ENCODE measurements around the gene GPI. TPM values are rescaled to one million over a fixed set of nuclear protein-coding genes. Genes with fewer than 3 reads are reported as not detected.
A peak's percentile ranks its signal among the peaks of the same experiment; 100 is the strongest.

The GPI gene
- total RNA-seq, 1 donor from 2014 or later: 124 TPM

- DNase-seq (ENCODE audit: low read depth): no peak
Observed at GRCh38 chr19:34341935-34342680, 22.9 kb upstream of the GPI start.

DNA sequence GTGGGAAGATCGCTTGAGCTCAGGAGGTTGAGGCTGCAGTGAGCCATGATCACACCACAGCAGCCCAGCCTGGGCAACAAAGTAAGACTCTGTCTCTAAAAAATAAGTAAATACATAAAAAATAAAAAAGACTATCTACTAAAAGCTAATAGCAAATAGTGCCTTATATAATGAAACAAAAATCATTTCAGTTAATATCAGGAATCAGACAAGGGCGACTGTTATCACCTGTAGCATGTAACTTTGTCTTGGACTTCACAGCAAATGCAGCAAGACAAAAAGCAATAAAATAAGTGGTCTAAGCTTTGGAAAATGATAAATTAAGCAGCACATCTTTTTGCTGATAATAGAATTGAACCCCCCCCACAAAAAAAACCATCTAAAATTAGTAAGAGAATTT lies 21.2 kb upstream of the GPI start:
- no peak for DNase-seq (ENCODE audit: low read depth)

DNA sequence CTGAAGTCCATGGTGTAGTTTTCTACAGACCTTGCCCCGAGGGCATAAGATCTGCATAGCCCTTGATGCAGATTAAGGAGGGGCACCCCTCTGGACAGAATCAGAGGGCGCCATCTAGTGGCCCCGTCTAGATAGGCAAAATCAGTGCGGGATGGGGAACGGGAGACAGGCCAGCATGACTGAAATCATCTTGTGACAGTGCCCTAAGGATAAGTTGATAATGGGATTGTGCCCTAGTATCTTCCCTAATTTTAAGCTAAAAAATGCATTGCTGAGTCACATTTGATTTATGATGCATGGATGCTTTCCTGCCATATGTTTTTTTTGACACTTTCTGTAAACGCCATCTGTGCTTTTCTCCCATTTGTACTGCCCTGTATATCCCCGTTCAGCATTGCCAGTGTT lies 19.0 kb upstream of the GPI start:
- peak; percentile 66 for DNase-seq (ENCODE audit: low read depth)

GRCh38 chr19:34347561-34348165 lies 17.3 kb upstream of the GPI start:
- DNase-seq (ENCODE audit: low read depth): no peak

DNA sequence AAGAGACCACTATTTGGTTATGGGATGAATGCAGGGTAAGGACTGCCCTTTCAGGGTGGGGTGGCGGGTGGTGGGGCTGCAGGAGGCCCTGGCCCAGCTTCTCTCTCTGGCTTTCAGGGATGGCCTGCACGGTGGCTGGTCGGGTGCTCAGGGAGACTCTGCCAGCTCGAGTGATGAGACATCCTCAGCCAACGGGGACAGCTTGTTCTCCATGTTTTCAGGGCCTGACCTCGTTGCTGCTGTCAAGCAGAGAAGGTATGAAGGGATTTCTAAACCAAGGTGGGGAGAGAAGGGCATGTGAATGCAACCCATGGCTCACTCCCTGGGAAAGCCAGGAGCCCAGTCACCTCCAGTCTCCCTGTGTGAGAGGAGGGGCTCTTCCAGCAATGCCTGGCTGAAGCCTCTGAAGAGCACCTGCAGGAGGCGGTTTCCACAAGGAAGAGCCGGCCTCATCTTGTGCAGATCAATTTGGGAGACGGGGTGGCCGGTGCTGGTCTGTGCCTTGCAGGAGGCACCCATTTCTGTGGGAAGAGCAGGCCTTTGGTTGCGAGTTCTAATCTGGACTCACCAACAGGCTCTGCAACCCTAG lies 16.0 kb upstream of the GPI start:
- DNase-seq (ENCODE audit: low read depth): no peak

DNA sequence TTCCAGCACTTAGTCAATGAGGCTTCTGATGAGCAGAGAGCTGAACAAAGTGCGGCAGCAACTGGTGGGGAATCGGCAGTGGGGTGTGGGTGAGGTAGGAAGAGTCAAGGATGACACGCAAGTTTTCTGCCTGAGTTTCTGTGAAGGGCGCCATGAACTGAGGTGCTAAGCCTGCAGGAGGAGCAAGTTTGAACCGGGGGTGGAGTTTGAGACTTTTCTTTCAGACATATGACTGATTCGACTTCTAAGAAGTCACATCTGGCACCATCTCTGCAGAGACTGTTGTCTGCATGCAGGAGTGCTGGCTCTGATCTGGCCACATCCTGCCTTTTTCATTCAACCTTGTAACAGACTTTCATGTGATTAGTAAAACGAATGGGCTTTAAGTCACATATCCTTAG lies 14.8 kb upstream of the GPI start:
- peak; percentile 64 for DNase-seq (ENCODE audit: low read depth)

DNA sequence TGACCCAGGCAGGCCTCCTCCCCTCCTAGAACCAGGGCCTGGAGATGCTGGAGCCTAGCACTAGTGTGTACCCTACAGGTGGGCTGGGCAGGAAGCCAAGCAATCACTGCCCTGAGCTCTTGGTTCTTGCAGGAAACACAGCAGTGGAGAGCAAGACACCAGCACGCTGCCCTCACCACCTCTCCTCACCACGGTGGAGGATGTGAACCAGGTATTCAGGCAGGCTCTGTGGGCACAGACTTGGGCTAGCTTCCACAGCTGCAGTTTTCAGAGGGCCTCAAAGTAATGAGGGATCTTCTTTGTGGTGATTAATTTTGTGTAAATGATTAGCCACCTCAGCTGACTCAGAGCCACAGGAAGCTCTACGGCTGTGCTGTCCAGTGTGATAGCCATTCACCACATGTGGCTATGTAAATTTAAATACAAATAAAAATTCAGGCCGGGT lies 13.6 kb upstream of the GPI start:
- DNase-seq (ENCODE audit: low read depth): no peak

DNA sequence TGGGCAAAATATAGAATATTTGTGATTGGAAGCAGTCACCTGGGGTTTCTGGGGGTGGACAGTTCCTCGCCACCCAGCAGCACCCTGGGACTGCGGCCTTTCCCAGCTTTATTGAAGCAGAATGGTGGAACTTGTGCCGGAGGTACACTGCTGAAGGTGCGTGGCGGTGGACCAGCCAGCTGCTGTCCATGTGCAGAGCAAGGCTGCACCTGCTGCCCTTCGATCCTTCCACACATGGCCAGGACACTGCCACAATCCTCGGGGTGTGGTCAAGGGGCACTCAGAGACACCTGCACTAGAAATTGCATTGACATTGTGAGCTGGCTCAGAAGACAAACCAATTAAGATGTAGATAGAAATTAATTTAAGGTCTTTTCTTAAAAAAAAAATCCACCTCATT lies 11.4 kb upstream of the GPI start:
- no peak for DNase-seq (ENCODE audit: low read depth)

DNA sequence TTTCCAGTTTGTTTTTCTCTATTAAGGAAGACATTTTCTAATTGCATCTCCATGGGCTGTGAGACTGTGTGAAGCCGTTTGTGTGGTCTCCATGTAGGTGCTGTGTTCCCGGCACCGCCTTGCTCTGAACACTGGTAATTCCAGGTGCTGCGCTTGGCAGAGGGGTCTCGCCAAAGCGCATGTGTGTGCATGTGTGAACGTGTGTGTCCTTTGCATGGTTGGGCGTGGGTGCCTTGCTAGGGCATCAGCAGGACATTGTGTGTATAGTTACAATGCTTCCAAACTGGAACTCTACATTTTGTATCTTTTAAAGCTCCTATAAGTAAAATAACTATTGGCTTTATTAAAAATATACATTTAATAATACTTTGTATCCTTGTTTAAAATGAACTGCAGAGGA lies 9.8 kb upstream of the GPI start:
- DNase-seq (ENCODE audit: low read depth): no peak

- no peak for DNase-seq (ENCODE audit: low read depth)
Observed at GRCh38 chr19:34356875-34357274, 8.1 kb upstream of the GPI start.

DNA sequence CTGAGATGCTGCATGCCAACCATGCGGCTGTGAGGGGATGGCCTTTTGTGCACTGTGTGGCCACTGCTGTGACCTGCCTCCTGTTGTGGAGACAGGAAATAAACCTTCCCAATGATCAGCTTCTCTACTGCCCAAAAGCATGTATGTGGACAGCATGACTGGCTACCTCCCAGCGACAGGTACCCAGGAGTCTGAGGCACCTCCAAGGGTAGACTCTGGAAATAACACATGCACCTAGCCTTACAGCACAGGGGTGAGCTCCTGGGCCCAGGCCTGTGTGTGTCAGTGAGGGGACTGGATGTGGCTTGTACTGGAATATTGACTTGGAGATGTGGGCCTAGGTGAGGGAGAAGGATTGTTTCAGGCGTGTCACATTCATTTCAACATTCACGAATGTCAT lies 7.6 kb upstream of the GPI start:
- DNase-seq (ENCODE audit: low read depth): no peak

GRCh38 chr19:34359140-34359953 lies 5.6 kb upstream of the GPI start:
- peak; percentile 96 for DNase-seq (ENCODE audit: low read depth)

GRCh38 chr19:34359954-34360315 lies 5.1 kb upstream of the GPI start:
- DNase-seq (ENCODE audit: low read depth): no peak

DNA sequence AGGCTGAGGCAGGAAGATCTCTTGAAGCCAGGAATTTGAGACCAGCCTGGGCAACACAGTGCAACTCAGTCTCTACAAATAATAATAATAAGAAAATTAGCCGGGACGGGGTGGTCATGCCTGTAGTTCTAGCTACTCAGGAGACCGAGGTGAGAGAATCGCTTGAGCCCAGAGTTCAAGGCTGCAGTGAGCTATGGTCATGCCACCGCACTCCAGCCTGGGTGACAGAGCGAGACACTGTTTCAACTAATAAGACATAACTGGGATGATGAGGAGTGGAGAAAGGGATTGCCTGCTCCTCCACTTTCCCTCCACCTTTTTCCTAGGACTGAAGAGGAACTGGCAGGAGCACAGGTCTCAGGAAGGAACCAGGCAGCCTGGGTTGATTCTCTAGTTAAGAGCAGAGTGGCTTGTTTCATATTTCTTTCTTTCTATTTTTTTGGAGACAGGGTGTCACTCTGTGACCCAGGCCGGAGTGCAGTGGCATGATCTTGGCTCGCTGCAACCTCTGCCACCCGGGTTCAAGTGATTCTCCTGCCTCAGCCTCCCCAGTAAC lies 4.6 kb upstream of the GPI start:
- no peak for DNase-seq (ENCODE audit: low read depth)

DNA sequence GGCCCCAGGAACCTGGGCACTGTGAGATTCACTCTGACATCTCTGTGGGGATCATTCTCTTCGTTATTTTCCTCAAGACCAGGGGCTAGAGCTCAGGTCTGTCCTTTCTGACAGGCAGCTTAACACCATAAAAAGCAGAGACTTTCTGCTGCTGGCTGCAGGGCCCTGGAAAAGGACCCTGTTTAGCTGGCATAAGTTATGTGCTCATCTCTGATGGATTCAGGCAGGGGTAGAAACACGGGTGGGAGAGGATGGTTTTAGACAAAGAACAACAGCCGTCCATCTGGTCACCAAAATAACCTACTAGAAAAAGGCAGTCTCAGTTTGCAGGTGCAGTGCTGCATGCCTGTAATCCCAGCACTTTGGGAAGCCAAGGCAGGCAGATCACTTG lies 2.3 kb upstream of the GPI start:
- DNase-seq (ENCODE audit: low read depth): no peak

DNA sequence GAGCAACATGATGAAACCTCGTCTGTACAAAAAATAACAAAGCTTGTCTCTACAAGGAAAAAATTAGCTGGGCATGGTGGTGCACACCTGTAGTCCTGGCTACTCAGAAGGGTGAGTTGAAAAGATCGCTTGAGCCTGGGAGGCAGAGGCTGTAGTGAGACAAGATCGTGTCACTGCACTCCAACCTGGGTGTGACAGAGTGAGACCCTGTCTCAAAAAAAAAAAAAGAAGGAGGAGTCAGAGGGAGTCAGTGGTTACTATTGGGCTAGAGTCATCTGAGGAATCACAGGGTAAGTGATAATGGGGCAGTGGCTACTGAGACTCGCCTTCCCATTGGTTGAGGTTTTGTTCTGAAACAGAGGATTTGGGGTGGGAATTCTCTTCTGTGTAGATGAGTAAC lies 1.9 kb upstream of the GPI start:
- no peak for DNase-seq (ENCODE audit: low read depth)

- DNase-seq (ENCODE audit: low read depth): no peak
Observed at GRCh38 chr19:34363930-34364329, 1.1 kb upstream of the GPI start.

- no peak for DNase-seq (ENCODE audit: low read depth)
Observed at GRCh38 chr19:34364462-34364829, 550 bp upstream of the GPI start.

GRCh38 chr19:34365463-34366401 lies 736 bp downstream of the GPI start:
- peak; percentile 53 for DNase-seq (ENCODE audit: low read depth)

DNA sequence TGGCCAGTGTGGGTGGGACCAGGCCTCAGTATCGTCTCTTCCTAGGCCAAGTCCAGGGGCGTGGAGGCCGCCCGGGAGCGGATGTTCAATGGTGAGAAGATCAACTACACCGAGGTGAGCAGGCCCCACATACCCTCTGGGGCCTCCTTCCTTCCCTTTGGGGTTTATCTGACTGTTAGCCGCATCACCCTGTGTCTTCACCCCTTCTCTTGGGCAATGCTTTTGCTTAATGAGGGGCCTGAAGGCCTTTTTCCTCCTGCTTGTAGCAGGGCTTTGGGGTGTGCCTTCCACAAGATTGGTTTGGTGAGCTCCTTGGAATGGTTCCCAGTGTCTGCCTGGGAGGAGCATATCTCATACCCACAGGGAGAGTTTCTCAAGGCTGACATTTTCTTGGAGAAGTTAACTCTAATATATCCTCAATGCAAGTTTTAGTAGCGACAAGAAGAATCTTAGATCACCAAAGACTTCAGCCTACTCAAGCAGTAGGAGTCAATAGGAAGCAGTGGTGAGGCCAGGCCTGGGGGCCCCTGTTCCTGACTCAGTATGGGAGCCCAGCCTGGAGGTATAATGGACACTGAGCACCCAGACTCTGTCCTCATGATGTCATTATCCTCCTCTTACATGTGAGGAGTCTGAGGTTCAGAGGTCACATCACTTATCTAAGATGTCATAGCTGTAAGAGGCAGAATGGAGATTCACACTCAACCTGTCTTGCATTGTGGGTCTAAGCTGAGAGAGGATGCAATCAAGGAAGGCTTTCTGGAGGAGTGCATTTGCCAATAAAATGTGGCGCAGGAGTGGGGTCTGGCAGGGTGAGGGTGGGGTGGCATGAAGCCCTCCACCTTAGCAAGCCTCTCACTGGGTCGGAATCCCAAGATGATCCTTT lies 2.0 kb downstream of the GPI start:
- peak; percentile 50 for DNase-seq (ENCODE audit: low read depth)
